ENCODE results near the gene RPUSD3.

DNA sequence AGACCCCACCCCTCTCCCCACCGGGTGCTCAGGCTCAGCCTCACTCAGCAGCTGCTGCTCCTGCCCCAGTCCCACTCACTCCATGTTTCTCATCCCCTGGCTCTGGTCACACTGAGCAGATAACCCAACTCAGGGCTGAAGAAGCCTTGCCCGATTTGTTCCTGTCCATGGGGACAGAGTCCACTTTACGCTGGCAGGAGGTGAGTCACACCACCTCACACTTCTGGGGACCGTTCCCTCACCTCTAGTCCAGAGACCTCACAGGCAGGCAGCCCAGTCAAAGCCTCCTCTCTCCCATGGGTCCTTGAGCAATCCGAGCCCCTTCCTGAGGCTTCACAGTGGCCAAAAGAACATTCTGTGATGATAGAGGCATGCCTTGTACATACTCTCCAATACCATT, 34.9 kb upstream of the RPUSD3 start:
- TF ChIP-seq, protein P1, sequence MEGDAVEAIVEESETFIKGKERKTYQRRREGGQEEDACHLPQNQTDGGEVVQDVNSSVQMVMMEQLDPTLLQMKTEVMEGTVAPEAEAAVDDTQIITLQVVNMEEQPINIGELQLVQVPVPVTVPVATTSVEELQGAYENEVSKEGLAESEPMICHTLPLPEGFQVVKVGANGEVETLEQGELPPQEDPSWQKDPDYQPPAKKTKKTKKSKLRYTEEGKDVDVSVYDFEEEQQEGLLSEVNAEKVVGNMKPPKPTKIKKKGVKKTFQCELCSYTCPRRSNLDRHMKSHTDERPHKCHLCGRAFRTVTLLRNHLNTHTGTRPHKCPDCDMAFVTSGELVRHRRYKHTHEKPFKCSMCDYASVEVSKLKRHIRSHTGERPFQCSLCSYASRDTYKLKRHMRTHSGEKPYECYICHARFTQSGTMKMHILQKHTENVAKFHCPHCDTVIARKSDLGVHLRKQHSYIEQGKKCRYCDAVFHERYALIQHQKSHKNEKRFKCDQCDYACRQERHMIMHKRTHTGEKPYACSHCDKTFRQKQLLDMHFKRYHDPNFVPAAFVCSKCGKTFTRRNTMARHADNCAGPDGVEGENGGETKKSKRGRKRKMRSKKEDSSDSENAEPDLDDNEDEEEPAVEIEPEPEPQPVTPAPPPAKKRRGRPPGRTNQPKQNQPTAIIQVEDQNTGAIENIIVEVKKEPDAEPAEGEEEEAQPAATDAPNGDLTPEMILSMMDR (IDR thresholded peaks at IDR 0.05; ENCODE audit: insufficient read depth, low read length, poor library complexity, severe bottlenecking): no peak
- no peak for TF ChIP-seq EZH2phosphoT487 (conservative IDR thresholded peaks at IDR 0.05; ENCODE audit: low read length)
